ENCODE measurements around the gene CDC40. TPM values are rescaled to one million over a fixed set of nuclear protein-coding genes. Genes with fewer than 3 reads are reported as not detected.

The CDC40 gene
- total RNA-seq, result 13.5 and 14.4 TPM in 2 replicates

GRCh38 chr6:110180228-110181008 is at the start of gene CDC40:
Gene CDC40 (plus strand): TSS chr6:110180427. CDS start chr6:110180445, 18 bp downstream.

GRCh38 chr6:110179406-110180227 is 610 bp upstream of the CDC40 start, which contains the start of gene WASF1:
Gene WASF1 (minus strand): TSS chr6:110179670. CDS start chr6:110127601, 52,069 bp downstream.

Other genes with a start within 250 kb of the CDC40 start
- not detected in 2 replicates for gene GPR6, start 202.1 kb upstream of the CDC40 start, total RNA-seq
- gene WASF1, start 757 bp upstream of the CDC40 start, total RNA-seq, result 19.5 and 24.6 TPM in 2 replicates
- gene METTL24, start 177.9 kb downstream of the CDC40 start, total RNA-seq, result not detected in 2 replicates
- 0.04 and 0.23 TPM in 2 replicates for gene DDO, start 235.1 kb downstream of the CDC40 start, total RNA-seq

All from hair follicular keratinocyte (primary cell).